HepG2 (cell line): ENCODE data around the gene CAPZA2. TPM values are rescaled to one million over a fixed set of nuclear protein-coding genes. Genes with fewer than 3 reads are reported as not detected.

Experiments
- ATAC-seq: fragments of 200-7000 bp; cut with Tn5 transposase; 3 replicates; pipeline ENCODE4 v1.9.1; 2020; ENCODE audit warnings: mild to moderate bottlenecking, moderate library complexity
- BruUV-seq: library from RNA; stranded (reverse); fragments of 400-500 nt; replicated peaks from 2 replicates; lab custom pipeline; 2021; lab: Mats Ljungman, UMichigan
- CTCF ChIA-PET: fragments of 300-600 bp; formaldehyde crosslinking; extraction: SDS; loops from one replicate; lab custom pipeline; 2021; ENCODE audit warnings: low total read pairs, inconsistent platforms, low intra/inter-chr PET ratio; lab: Yijun Ruan, JAX
- POLR2A ChIA-PET: fragments of 350-600 bp; sonication (Branson Sonifier 250); formaldehyde crosslinking; loops from one replicate; lab custom pipeline; 2020; ENCODE audit warnings: antibody characterized with exemption, inconsistent platforms; lab: Yijun Ruan, JAX
- DNase-seq: peaks from one replicate; pipeline ENCODE4 v3.0.0-alpha.2; 2015; ENCODE audit warnings: low spot score
- FAIRE-seq: peaks from 3 replicates; lab custom pipeline; 2011; peaks lifted over from hg19 to GRCh38; lab: Jason Lieb, UNC
- H2AFZ ChIP-seq: one replicate; pipeline ENCODE4 v1.6.1; 2011; ENCODE audit warnings: low read length, inconsistent platforms
- H3K27ac ChIP-seq: fragments of 300-600 bp; 3 replicates; pipeline ENCODE4 v1.8.0; 2011; ENCODE audit warnings: mixed run types, mild to moderate bottlenecking, mixed read lengths, low read length, inconsistent platforms; ENCODE audit not compliant: insufficient read depth; ENCODE audit errors: extremely low read length
- H3K27me3 ChIP-seq, 2 experiments: fragments of 200-600 bp in 1 of 2; 2 replicates in 1 of 2; 3 replicates in 1 of 2; pipeline versions ENCODE4 v1.6.0 to v1.8.0; 2011; ENCODE audit warnings: low read length in 2 of 2, mild to moderate bottlenecking in 2 of 2, moderate library complexity in 2 of 2, inconsistent platforms in 1 of 2; ENCODE audit not compliant: insufficient read depth in 2 of 2, control insufficient read depth in 1 of 2
- H3K36me3 ChIP-seq, 2 experiments: fragments of 200-600 bp in 1 of 2; replicated peaks in 1 of 2; 2 replicates in 1 of 2; 3 replicates in 1 of 2; pipeline versions ENCODE4 v1.5.1 to v1.8.0; 2011; ENCODE audit warnings: low read length in 2 of 2, inconsistent platforms in 1 of 2; ENCODE audit not compliant: insufficient read depth in 2 of 2, control insufficient read depth in 1 of 2
- H3K4me1 ChIP-seq: 2 replicates; pipeline ENCODE4 v1.5.1; 2012; ENCODE audit warnings: low read length, inconsistent platforms; ENCODE audit not compliant: insufficient read depth
- H3K4me2 ChIP-seq: 2 replicates; pipeline ENCODE4 v1.6.0; 2011; ENCODE audit warnings: low read depth, low read length, inconsistent platforms
- H3K4me3 ChIP-seq, 3 experiments: fragments of 200-600 bp in 1 of 3; sonication (generic), shearing (Covaris generic) in 1 of 3; replicated peaks in 1 of 3; 2 replicates each; pipeline ENCODE4 v1.5.1; 2011 to 2016; ENCODE audit warnings: low read length in 3 of 3, inconsistent platforms in 2 of 3, low read depth in 2 of 3, mild to moderate bottlenecking in 2 of 3, control low read depth in 1 of 3, mixed read lengths in 1 of 3; ENCODE audit not compliant: insufficient read depth in 1 of 3
- H3K79me2 ChIP-seq: one replicate; pipeline ENCODE4 v1.6.1; 2011; ENCODE audit warnings: low read length, inconsistent platforms; ENCODE audit not compliant: insufficient read depth
- H3K9ac ChIP-seq: 2 replicates; pipeline ENCODE4 v1.6.0; 2011; ENCODE audit warnings: mild to moderate bottlenecking, low read depth, low read length, inconsistent platforms; ENCODE audit not compliant: insufficient read depth
- H3K9me3 ChIP-seq: 2 replicates; pipeline ENCODE4 v1.5.1; 2012; ENCODE audit warnings: mild to moderate bottlenecking, low read length
- H4K20me1 ChIP-seq: 2 replicates; pipeline ENCODE4 v1.6.0; 2011; ENCODE audit warnings: inconsistent platforms, mild to moderate bottlenecking, low read length, moderate library complexity; ENCODE audit not compliant: insufficient read depth
- ARID2 ChIP-seq: sonication (generic); formaldehyde crosslinking; IDR thresholded peaks from 2 replicates; pipeline ENCODE4 v1.8.1; 2022; ENCODE audit warnings: mild to moderate bottlenecking, missing genetic modification reagents, borderline replicate concordance
- KDM5A ChIP-seq: fragments of 200-600 bp; sonication (generic); IDR thresholded peaks from 2 replicates; pipeline ENCODE4 v1.7.0; 2018; ENCODE audit warnings: antibody characterized with exemption, mild to moderate bottlenecking, low read length, borderline replicate concordance
- MATR3 ChIP-seq: sonication (generic); formaldehyde crosslinking; IDR thresholded peaks from 2 replicates; pipeline ENCODE4 v1.4.0; 2020; ENCODE audit warnings: missing genetic modification reagents
- PCBP2 ChIP-seq: fragments of 200-400 bp; formaldehyde crosslinking; optimal IDR thresholded peaks from 2 replicates; pipeline ENCODE3; 2018; ENCODE audit warnings: low read length, low read depth; ENCODE audit not compliant: poor library complexity, severe bottlenecking
- SP1 ChIP-seq, 2 experiments: fragments of 450-650 bp in 1 of 2; sonication (generic) in 1 of 2; formaldehyde crosslinking in 1 of 2; IDR thresholded peaks; 2 replicates each; pipeline versions ENCODE4 v1.4.0 to v1.6.1; 2016 to 2020; ENCODE audit warnings: missing genetic modification reagents in 1 of 2
- STAT5B ChIP-seq: sonication (generic); formaldehyde crosslinking; IDR thresholded peaks from 2 replicates; pipeline ENCODE4 v1.4.0; 2020; ENCODE audit warnings: missing genetic modification reagents
- ZBTB7A ChIP-seq: sonication (generic); formaldehyde crosslinking; IDR thresholded peaks from 2 replicates; pipeline ENCODE4 v1.8.0; 2022; ENCODE audit warnings: mild to moderate bottlenecking, missing genetic modification reagents
- ZGPAT ChIP-seq: IDR thresholded peaks from 2 replicates; pipeline ENCODE4 v1.6.1; 2016; ENCODE audit warnings: mild to moderate bottlenecking
- ZMAT3 ChIP-seq: sonication (generic); formaldehyde crosslinking; conservative IDR thresholded peaks from 2 replicates; pipeline ENCODE4 v1.7.0; 2021; ENCODE audit warnings: missing genetic modification reagents
- ZNF460 ChIP-seq: sonication (generic); formaldehyde crosslinking; IDR thresholded peaks from 2 replicates; pipeline ENCODE4 v1.5.1; 2020; ENCODE audit warnings: missing genetic modification reagents, mild to moderate bottlenecking, borderline replicate concordance
- ZNF577 ChIP-seq: sonication (generic); formaldehyde crosslinking; IDR thresholded peaks from 2 replicates; pipeline ENCODE4 v1.4.0; 2020; ENCODE audit warnings: mild to moderate bottlenecking, low read depth, missing genetic modification reagents, borderline replicate concordance
- ZNF660 ChIP-seq: sonication (generic); formaldehyde crosslinking; IDR thresholded peaks from 2 replicates; pipeline ENCODE4 v1.5.1; 2020; ENCODE audit warnings: mild to moderate bottlenecking, low read depth, missing genetic modification reagents, borderline replicate concordance
- WGBS: methylation state at CpG from one replicate; pipeline ENCODE4 v1.1.6; 2017; ENCODE audit warnings: low lambda C conversion rate; 5-methylcytosine and 5-hydroxymethylcytosine counted together
- in situ Hi-C: cut with HindIII; loops from 2 replicates; pipeline ENCODE4 v1.10.0; 2017; ENCODE audit warnings: low pct_unique_long_range_greater_than_20kb; ENCODE audit not compliant: extremely low pct_ligation_motif_present
- intact Hi-C: fragments of 100-400 bp; cut with micrococcal nuclease; formaldehyde crosslinking; loops from one replicate; pipeline ENCODE4 v1.10.0; 2022; ENCODE audit not compliant: unreplicated experiment
- polyA plus RNA-seq, 8 experiments: library from polyadenylated mRNA; depleted of rRNA in 3 of 8; stranded (reverse) in 7 of 8; unstranded in 1 of 8; fragments of >200 nt; fragmentation: Illumina TruSeq in 4 of 8; extraction: Trizol in 4 of 8; gene quantifications; 2 replicates each; pipeline versions ENCODE4 v1.2.1 to v1.2.3, GENCODE V29; 2011 to 2016; ENCODE audit warnings: low read depth in 4 of 8, missing spikeins in 1 of 8, mixed read lengths in 1 of 8; ENCODE audit not compliant: insufficient read depth in 1 of 8
- total RNA-seq, 5 experiments: library from RNA; depleted of rRNA; stranded (reverse); fragments of >200 nt; fragmentation: Illumina TruSeq; extraction: Trizol; gene quantifications; 2 replicates each; pipeline ENCODE4 v1.2.3, GENCODE V29; 2016; ENCODE audit warnings: low read depth in 1 of 5
- TF ChIP-seq, protein P1 (sequence below): sonication (generic); formaldehyde crosslinking; IDR thresholded peaks from 2 replicates; pipeline ENCODE4 v1.5.0; 2020; ENCODE audit warnings: missing genetic modification reagents
- TF ChIP-seq, protein P2 (sequence below): sonication (generic); formaldehyde crosslinking; IDR thresholded peaks from 2 replicates; pipeline ENCODE4 v1.9.0; 2021; ENCODE audit warnings: missing genetic modification reagents, mild to moderate bottlenecking, borderline replicate concordance

CAPZA2 gene
- total and polyA plus RNA-seq, 2 of the 13 experiments (the other 11 are each of a cell fraction or from before 2014, with no cell fraction given) = 38.4 to 199 TPM

- TF ChIP-seq, protein P1, sequence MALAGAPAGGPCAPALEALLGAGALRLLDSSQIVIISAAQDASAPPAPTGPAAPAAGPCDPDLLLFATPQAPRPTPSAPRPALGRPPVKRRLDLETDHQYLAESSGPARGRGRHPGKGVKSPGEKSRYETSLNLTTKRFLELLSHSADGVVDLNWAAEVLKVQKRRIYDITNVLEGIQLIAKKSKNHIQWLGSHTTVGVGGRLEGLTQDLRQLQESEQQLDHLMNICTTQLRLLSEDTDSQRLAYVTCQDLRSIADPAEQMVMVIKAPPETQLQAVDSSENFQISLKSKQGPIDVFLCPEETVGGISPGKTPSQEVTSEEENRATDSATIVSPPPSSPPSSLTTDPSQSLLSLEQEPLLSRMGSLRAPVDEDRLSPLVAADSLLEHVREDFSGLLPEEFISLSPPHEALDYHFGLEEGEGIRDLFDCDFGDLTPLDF (CRISPR knock-in tag) = no peak
- no peak for TF ChIP-seq ZNF660 (CRISPR knock-in tag)
- TF ChIP-seq, protein P2, sequence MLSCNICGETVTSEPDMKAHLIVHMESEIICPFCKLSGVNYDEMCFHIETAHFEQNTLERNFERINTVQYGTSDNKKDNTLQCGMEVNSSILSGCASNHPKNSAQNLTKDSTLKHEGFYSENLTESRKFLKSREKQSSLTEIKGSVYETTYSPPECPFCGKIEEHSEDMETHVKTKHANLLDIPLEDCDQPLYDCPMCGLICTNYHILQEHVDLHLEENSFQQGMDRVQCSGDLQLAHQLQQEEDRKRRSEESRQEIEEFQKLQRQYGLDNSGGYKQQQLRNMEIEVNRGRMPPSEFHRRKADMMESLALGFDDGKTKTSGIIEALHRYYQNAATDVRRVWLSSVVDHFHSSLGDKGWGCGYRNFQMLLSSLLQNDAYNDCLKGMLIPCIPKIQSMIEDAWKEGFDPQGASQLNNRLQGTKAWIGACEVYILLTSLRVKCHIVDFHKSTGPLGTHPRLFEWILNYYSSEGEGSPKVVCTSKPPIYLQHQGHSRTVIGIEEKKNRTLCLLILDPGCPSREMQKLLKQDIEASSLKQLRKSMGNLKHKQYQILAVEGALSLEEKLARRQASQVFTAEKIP (CRISPR knock-in tag) = no peak
Measured at GRCh38 chr7:116871061-116871700, 8.8 kb downstream of the CAPZA2 start (continued).

DNA sequence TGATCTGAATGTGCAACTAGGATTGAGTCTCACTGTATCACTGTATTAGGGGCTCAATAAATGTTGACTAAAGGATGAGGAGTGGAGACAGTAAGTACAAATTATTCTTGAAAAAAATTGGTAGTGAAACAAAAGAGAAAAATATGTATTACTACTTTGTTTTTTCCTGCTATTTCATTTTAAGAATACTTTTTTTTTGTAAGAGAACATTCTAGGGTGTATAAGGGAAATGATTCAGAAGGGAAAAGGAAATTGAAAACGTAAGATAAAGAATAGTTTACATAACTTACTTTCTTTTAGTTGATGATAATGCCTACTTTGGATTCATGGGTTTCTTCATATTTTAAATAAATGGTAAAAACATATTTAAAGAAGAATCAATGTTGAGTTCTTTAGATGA is 9.6 kb downstream of the CAPZA2 start:
- 92% methylated on average over 1 of the region's 1 CpG for WGBS
- in situ Hi-C loops = no loop called here
- FAIRE-seq = no peak

More for the DNA sequence above, 9.6 kb downstream of the CAPZA2 start:
- DNase-seq = no peak
- peaks cover 3 to 12% of the 10 kb centered on the region in 2 experiments for H3K36me3 ChIP-seq
- POLR2A ChIA-PET = no interaction called here
- TF ChIP-seq ZNF460 (CRISPR knock-in tag) (no peak), SP1 (IDR thresholded peaks at IDR 0.05) (no peak), SP1 (CRISPR knock-in tag; IDR thresholded peaks at IDR 0.05) (no peak), ZBTB7A (CRISPR knock-in tag) (no peak), MATR3 (CRISPR knock-in tag) (no peak), ZGPAT (no peak), PCBP2 (no peak), ZNF577 (no peak), ARID2 (CRISPR knock-in tag) (no peak), STAT5B (no peak), ZMAT3 (CRISPR knock-in tag) (no peak), KDM5A (no peak)
- TF ChIP-seq, all 625 proteins: peak for 0
- Histone ChIP-seq H4K20me1 (peaks cover 65% of the 10 kb centered on the region), H3K4me3 (no peak overlapping the region), H3K4me2 (no peak overlapping the region), H3K4me1 (peaks cover 59% of the 10 kb centered on the region), H3K9ac (no peak overlapping the region), H2AFZ (no peak overlapping the region), H3K79me2 (peaks cover 96% of the 10 kb centered on the region), H3K9me3 (no peaks in the 10 kb centered on the region), H3K27ac (no peak overlapping the region), H3K27me3 (no peaks in the 10 kb centered on the region)
- CTCF ChIA-PET = no interaction called here
- ATAC-seq = no peak
- intact Hi-C loops = no loop called here
- no TSS peak for BruUV-seq
